Activated B cell treated with CpG ODN at 0.5 μM for 24 hours (primary cell): ENCODE data around the gene ARHGAP26. TPM values are rescaled to one million over a fixed set of nuclear protein-coding genes. Genes with fewer than 3 reads are reported as not detected.
A peak's percentile ranks its signal among the peaks of the same experiment; 100 is the strongest.

ENCODE experiments used
- ATAC-seq: fragments of 200-7000 bp; cut with Tn5 transposase; one replicate; pipeline ENCODE4 v1.10.0; 2021; ENCODE audit warnings: low read depth, mild to moderate bottlenecking, moderate library complexity
- CTCF ChIA-PET: fragments of 350-600 bp; sonication (Branson Sonifier 250); formaldehyde crosslinking; loops from one replicate; lab custom pipeline; 2021; ENCODE audit warnings: antibody characterized with exemption; lab: Charles Lee
- POLR2A ChIA-PET: fragments of 350-600 bp; sonication (Branson Sonifier 250); formaldehyde crosslinking; loops from one replicate; lab custom pipeline; 2021; ENCODE audit warnings: antibody characterized with exemption; lab: Charles Lee
- DNase-seq: peaks from one replicate; pipeline ENCODE4 v3.0.0; 2022
- H3K27ac Mint-ChIP-seq: one replicate; pipeline ENCODE4 v1.8.0; 2020; ENCODE audit warnings: mixed read lengths
- H3K27me3 Mint-ChIP-seq: one replicate; pipeline ENCODE4 v1.8.0; 2021; ENCODE audit warnings: mixed read lengths
- H3K36me3 Mint-ChIP-seq: one replicate; pipeline ENCODE4 v1.8.0; 2021; ENCODE audit warnings: low read depth, mixed read lengths
- H3K4me1 Mint-ChIP-seq: one replicate; pipeline ENCODE4 v1.8.0; 2021; ENCODE audit warnings: mixed read lengths
- H3K4me3 Mint-ChIP-seq: one replicate; pipeline ENCODE4 v1.8.0; 2020; ENCODE audit warnings: mild to moderate bottlenecking, mixed read lengths
- H3K9me3 Mint-ChIP-seq: one replicate; pipeline ENCODE4 v1.8.0; 2020; ENCODE audit warnings: mixed read lengths
- intact Hi-C: fragments of 100-400 bp; cut with micrococcal nuclease; formaldehyde crosslinking; loops from one replicate; pipeline ENCODE4 v1.15.1; 2024
- total RNA-seq: library from RNA; stranded (reverse); gene quantifications from 2 replicates; pipeline ENCODE4 v1.2.3, GENCODE V29; 2022
- TF ChIP-seq, protein P1 (sequence below): fragments of 200-600 bp; IDR thresholded peaks from one replicate; pipeline ENCODE4 v1.8.0; 2022; ENCODE audit warnings: antibody characterized with exemption, mild to moderate bottlenecking

ARHGAP26 gene
- total RNA-seq, 1 donor from 2014 or later = 20.9 TPM

DNA sequence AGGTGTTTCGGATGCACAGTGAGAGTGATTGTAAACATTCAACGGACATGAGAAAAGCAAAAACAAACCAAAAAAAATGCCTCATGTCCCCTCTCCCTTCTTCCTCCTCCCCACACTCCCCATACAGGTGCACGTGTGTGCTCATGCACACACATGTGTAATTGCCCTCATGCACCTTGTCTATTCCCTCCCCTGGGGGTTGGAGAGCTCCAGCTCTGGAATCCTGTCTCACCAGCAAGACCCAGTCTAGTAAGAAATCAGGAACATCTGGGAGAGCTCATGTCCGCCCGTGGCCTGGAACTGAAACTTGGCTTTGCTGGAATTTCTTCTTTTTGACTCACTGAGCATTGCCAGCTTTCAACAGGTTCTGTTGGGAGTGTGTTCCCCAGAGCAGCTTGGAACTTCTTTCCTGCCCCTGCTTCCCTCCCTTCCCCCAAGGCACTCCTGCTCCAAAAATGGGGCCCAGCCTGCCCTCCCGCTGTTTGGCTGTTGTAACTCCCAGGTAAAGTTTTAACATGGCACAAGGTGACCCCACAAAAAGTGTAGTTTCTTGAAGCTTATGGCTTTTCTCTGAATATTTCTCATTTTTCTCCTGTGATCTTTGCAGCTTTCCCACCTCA, 443.2 kb downstream of the ARHGAP26 start:
- no peak overlapping the region for H3K27ac Mint-ChIP-seq
- H3K9me3 Mint-ChIP-seq = no peaks in the 10 kb centered on the region
- H3K27me3 Mint-ChIP-seq = no peaks in the 10 kb centered on the region
- no peak for ATAC-seq
- H3K36me3 Mint-ChIP-seq = peaks cover 6% of the 10 kb centered on the region
- peaks cover 16% of the 10 kb centered on the region for H3K4me1 Mint-ChIP-seq
- ChIA-PET CTCF (no interaction called here), POLR2A (interaction anchor here (0.6 to 0.7 kb wide), 2 partner anchors 647 to 942 kb away, joined by 3 read pairs; no protein-coding TSS in a partner anchor)
- intact Hi-C loops = no loop called here
- no peak overlapping the region for H3K4me3 Mint-ChIP-seq
- TF ChIP-seq, protein P1, sequence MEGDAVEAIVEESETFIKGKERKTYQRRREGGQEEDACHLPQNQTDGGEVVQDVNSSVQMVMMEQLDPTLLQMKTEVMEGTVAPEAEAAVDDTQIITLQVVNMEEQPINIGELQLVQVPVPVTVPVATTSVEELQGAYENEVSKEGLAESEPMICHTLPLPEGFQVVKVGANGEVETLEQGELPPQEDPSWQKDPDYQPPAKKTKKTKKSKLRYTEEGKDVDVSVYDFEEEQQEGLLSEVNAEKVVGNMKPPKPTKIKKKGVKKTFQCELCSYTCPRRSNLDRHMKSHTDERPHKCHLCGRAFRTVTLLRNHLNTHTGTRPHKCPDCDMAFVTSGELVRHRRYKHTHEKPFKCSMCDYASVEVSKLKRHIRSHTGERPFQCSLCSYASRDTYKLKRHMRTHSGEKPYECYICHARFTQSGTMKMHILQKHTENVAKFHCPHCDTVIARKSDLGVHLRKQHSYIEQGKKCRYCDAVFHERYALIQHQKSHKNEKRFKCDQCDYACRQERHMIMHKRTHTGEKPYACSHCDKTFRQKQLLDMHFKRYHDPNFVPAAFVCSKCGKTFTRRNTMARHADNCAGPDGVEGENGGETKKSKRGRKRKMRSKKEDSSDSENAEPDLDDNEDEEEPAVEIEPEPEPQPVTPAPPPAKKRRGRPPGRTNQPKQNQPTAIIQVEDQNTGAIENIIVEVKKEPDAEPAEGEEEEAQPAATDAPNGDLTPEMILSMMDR = no peak
- no peak for DNase-seq

DNA sequence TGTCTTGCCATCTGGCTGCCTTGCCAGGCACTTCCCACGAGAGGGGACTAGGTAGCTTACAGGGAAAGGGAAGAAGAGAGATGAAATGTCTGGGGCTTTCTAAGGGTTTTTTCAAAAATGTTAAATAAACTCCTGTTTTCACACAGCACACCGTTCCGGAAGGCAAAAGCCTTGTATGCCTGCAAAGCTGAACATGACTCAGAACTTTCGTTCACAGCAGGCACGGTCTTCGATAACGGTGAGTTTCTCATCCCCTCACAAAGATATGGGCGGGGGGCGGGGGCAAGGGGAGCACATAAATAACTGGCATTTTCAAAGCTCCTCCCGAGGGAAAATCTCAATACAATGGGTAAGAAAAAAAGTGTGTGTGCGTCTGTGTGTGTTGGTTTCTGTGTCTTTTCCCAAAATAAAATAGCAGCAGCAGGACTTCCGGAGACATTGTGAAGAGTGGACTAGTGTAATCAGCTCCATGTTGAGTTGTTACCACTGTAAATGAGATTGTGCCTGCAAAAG, 443.7 kb downstream of the ARHGAP26 start:
- DNase-seq (no peak), ATAC-seq (no peak)
- H3K36me3 Mint-ChIP-seq = peaks cover 6% of the 10 kb centered on the region
- H3K27ac Mint-ChIP-seq = peak overlapping the region; percentile 22
- CTCF ChIA-PET = no interaction called here
- intact Hi-C loops = no loop called here
- no peaks in the 10 kb centered on the region for H3K9me3 Mint-ChIP-seq
- TF ChIP-seq, protein P1 = no peak
- POLR2A ChIA-PET = interaction anchor here (0.6 to 0.8 kb wide), 2 partner anchors 9 to 647 kb away, joined by 3 to 4 read pairs; no protein-coding TSS in a partner anchor
- H3K4me1 Mint-ChIP-seq = peaks cover 17% of the 10 kb centered on the region
- H3K4me3 Mint-ChIP-seq = no peak overlapping the region
- no peaks in the 10 kb centered on the region for H3K27me3 Mint-ChIP-seq

DNA sequence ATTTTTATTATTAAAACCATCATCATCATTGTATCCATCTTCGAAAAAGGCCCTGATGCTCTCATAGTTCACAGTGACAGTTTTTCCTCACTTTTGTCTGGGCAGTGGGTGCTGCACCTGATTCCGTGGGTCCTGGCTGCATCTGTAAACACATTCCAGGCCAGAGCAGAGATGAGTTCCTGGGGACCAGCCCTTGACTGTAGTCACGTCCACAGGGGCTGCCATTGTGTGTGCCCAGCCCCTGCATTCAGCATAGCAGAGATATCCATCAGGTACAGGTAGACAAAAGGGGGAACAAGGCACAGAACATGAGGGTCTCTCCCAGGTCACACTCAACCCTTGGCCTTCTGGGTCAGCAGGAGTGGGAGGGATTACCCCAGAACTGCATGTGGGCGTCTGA, 444.3 kb downstream of the ARHGAP26 start:
- ATAC-seq (no peak), DNase-seq (no peak)
- Mint-ChIP-seq H3K27ac (no peak overlapping the region), H3K9me3 (no peaks in the 10 kb centered on the region), H3K4me1 (peaks cover 17% of the 10 kb centered on the region), H3K36me3 (peaks cover 6% of the 10 kb centered on the region), H3K4me3 (no peak overlapping the region), H3K27me3 (no peaks in the 10 kb centered on the region)
- ChIA-PET CTCF (no interaction called here), POLR2A (interaction anchor here (0.8 kb wide), 1 partner anchor 8 kb away, joined by 4 read pairs; no protein-coding TSS in a partner anchor)
- TF ChIP-seq, protein P1 = no peak
- intact Hi-C loops = no loop called here

DNA sequence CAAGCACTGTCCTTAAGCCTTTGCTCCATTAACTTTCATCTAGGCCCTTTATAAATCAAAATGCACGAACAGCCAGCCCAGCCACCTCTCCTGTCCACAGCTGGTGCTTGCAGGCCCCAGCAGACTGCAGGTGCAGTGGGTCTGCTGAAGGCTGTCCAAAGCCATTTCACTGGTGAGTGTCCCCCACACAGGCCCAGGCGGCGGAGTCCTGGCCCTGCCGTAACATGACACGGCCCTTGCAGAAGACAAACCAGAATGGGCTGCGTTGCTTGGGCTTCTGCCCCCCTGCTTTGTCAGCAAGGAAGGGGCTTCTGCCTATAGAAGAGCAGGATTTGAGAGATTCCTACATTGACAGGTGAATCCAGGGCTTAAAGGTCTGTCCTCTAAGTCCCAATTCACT, 444.7 kb downstream of the ARHGAP26 start:
- TF ChIP-seq, protein P1 = no peak
- peaks cover 17% of the 10 kb centered on the region for H3K4me1 Mint-ChIP-seq
- POLR2A ChIA-PET = no interaction called here
- intact Hi-C loops = no loop called here
- no peak overlapping the region for H3K27ac Mint-ChIP-seq
- CTCF ChIA-PET = no interaction called here
- no peaks in the 10 kb centered on the region for H3K9me3 Mint-ChIP-seq
- no peak for DNase-seq
- no peak overlapping the region for H3K4me3 Mint-ChIP-seq
- ATAC-seq = no peak
- H3K27me3 Mint-ChIP-seq = no peaks in the 10 kb centered on the region
- H3K36me3 Mint-ChIP-seq = peaks cover 6% of the 10 kb centered on the region

DNA sequence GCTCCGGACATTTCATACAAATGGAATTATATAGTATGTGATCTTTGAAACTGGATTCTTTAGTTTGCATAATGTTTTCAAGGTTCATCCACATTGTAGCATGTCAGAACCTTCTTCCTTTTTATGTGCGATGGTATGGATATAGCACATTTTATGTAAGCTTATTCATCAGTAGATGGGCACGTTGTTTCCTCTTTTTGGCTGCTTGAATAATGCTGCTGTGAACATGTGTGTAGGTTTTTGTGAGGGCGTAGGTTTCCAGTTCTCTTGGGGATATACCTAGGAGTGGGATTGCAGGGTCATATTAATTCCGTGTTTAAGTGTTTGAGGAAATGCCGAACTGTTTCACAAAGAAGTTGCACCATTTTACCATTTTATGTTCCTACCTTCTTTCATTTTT, 445.5 kb downstream of the ARHGAP26 start:
- DNase-seq (no peak), ATAC-seq (no peak)
- ChIA-PET CTCF (no interaction called here), POLR2A (no interaction called here)
- peaks cover 6% of the 10 kb centered on the region for H3K36me3 Mint-ChIP-seq
- intact Hi-C loops = no loop called here
- no peaks in the 10 kb centered on the region for H3K9me3 Mint-ChIP-seq
- TF ChIP-seq, protein P1 = no peak
- peaks cover 22% of the 10 kb centered on the region for H3K4me1 Mint-ChIP-seq
- no peak overlapping the region for H3K4me3 Mint-ChIP-seq
- H3K27ac Mint-ChIP-seq = no peak overlapping the region
- no peaks in the 10 kb centered on the region for H3K27me3 Mint-ChIP-seq
